HepG2 (cell line): ENCODE measurements around the gene CAMK2A. TPM values are rescaled to one million over a fixed set of nuclear protein-coding genes. Genes with fewer than 3 reads are reported as not detected.

Experiments
- ATAC-seq: fragments of 200-7000 bp; cut with Tn5 transposase; 3 replicates; pipeline ENCODE4 v1.9.1; 2020; ENCODE audit warnings: mild to moderate bottlenecking, moderate library complexity
- BruUV-seq: library from RNA; stranded (reverse); fragments of 400-500 nt; replicated peaks from 2 replicates; lab custom pipeline; 2021; lab: Mats Ljungman, UMichigan
- CTCF ChIA-PET: fragments of 300-600 bp; formaldehyde crosslinking; extraction: SDS; loops from one replicate; lab custom pipeline; 2021; ENCODE audit warnings: low total read pairs, inconsistent platforms, low intra/inter-chr PET ratio; lab: Yijun Ruan, JAX
- POLR2A ChIA-PET: fragments of 350-600 bp; sonication (Branson Sonifier 250); formaldehyde crosslinking; loops from one replicate; lab custom pipeline; 2020; ENCODE audit warnings: antibody characterized with exemption, inconsistent platforms; lab: Yijun Ruan, JAX
- DNase-seq: peaks from one replicate; pipeline ENCODE4 v3.0.0-alpha.2; 2015; ENCODE audit warnings: low spot score
- FAIRE-seq: peaks from 3 replicates; lab custom pipeline; 2011; peaks lifted over from hg19 to GRCh38; lab: Jason Lieb, UNC
- H2AFZ ChIP-seq: one replicate; pipeline ENCODE4 v1.6.1; 2011; ENCODE audit warnings: low read length, inconsistent platforms
- H3K27ac ChIP-seq: fragments of 300-600 bp; 3 replicates; pipeline ENCODE4 v1.8.0; 2011; ENCODE audit warnings: mixed run types, mild to moderate bottlenecking, mixed read lengths, low read length, inconsistent platforms; ENCODE audit not compliant: insufficient read depth; ENCODE audit errors: extremely low read length
- H3K27me3 ChIP-seq, 2 experiments: fragments of 200-600 bp in 1 of 2; 2 replicates in 1 of 2; 3 replicates in 1 of 2; pipeline versions ENCODE4 v1.6.0 to v1.8.0; 2011; ENCODE audit warnings: low read length in 2 of 2, mild to moderate bottlenecking in 2 of 2, moderate library complexity in 2 of 2, inconsistent platforms in 1 of 2; ENCODE audit not compliant: insufficient read depth in 2 of 2, control insufficient read depth in 1 of 2
- H3K36me3 ChIP-seq, 2 experiments: fragments of 200-600 bp in 1 of 2; replicated peaks in 1 of 2; 2 replicates in 1 of 2; 3 replicates in 1 of 2; pipeline versions ENCODE4 v1.5.1 to v1.8.0; 2011; ENCODE audit warnings: low read length in 2 of 2, inconsistent platforms in 1 of 2; ENCODE audit not compliant: insufficient read depth in 2 of 2, control insufficient read depth in 1 of 2
- H3K4me1 ChIP-seq: 2 replicates; pipeline ENCODE4 v1.5.1; 2012; ENCODE audit warnings: low read length, inconsistent platforms; ENCODE audit not compliant: insufficient read depth
- H3K4me2 ChIP-seq: 2 replicates; pipeline ENCODE4 v1.6.0; 2011; ENCODE audit warnings: low read depth, low read length, inconsistent platforms
- H3K4me3 ChIP-seq, 3 experiments: fragments of 200-600 bp in 1 of 3; sonication (generic), shearing (Covaris generic) in 1 of 3; replicated peaks in 1 of 3; 2 replicates each; pipeline ENCODE4 v1.5.1; 2011 to 2016; ENCODE audit warnings: low read length in 3 of 3, inconsistent platforms in 2 of 3, low read depth in 2 of 3, mild to moderate bottlenecking in 2 of 3, control low read depth in 1 of 3, mixed read lengths in 1 of 3; ENCODE audit not compliant: insufficient read depth in 1 of 3
- H3K79me2 ChIP-seq: one replicate; pipeline ENCODE4 v1.6.1; 2011; ENCODE audit warnings: low read length, inconsistent platforms; ENCODE audit not compliant: insufficient read depth
- H3K9ac ChIP-seq: 2 replicates; pipeline ENCODE4 v1.6.0; 2011; ENCODE audit warnings: mild to moderate bottlenecking, low read depth, low read length, inconsistent platforms; ENCODE audit not compliant: insufficient read depth
- H3K9me3 ChIP-seq: 2 replicates; pipeline ENCODE4 v1.5.1; 2012; ENCODE audit warnings: mild to moderate bottlenecking, low read length
- H4K20me1 ChIP-seq: 2 replicates; pipeline ENCODE4 v1.6.0; 2011; ENCODE audit warnings: inconsistent platforms, mild to moderate bottlenecking, low read length, moderate library complexity; ENCODE audit not compliant: insufficient read depth
- DR1 ChIP-seq: sonication (generic); formaldehyde crosslinking; IDR thresholded peaks from 2 replicates; pipeline ENCODE4 v1.8.0; 2021; ENCODE audit warnings: mild to moderate bottlenecking, missing genetic modification reagents, inconsistent platforms
- FOXK1 ChIP-seq: sonication (generic); formaldehyde crosslinking; IDR thresholded peaks from 2 replicates; pipeline ENCODE4 v1.4.0; 2020; ENCODE audit warnings: low read depth, missing genetic modification reagents, borderline replicate concordance
- PRMT3 ChIP-seq: sonication (generic); formaldehyde crosslinking; IDR thresholded peaks from 2 replicates; pipeline ENCODE4 v1.8.1; 2022; ENCODE audit warnings: low read depth, mild to moderate bottlenecking, moderate library complexity, missing genetic modification reagents, borderline replicate concordance
- SRSF1 ChIP-seq: fragments of 200-400 bp; formaldehyde crosslinking; optimal IDR thresholded peaks from 2 replicates; pipeline ENCODE3; 2017; ENCODE audit warnings: mild to moderate bottlenecking, low read depth, low read length, moderate library complexity
- STAT5B ChIP-seq: sonication (generic); formaldehyde crosslinking; IDR thresholded peaks from 2 replicates; pipeline ENCODE4 v1.4.0; 2020; ENCODE audit warnings: missing genetic modification reagents
- ZNF629 ChIP-seq: sonication (generic); formaldehyde crosslinking; conservative IDR thresholded peaks from 2 replicates; pipeline ENCODE4 v1.5.0; 2020; ENCODE audit warnings: missing genetic modification reagents
- WGBS: methylation state at CpG from one replicate; pipeline ENCODE4 v1.1.6; 2017; ENCODE audit warnings: low lambda C conversion rate; 5-methylcytosine and 5-hydroxymethylcytosine counted together
- in situ Hi-C: cut with HindIII; loops from 2 replicates; pipeline ENCODE4 v1.10.0; 2017; ENCODE audit warnings: low pct_unique_long_range_greater_than_20kb; ENCODE audit not compliant: extremely low pct_ligation_motif_present
- intact Hi-C: fragments of 100-400 bp; cut with micrococcal nuclease; formaldehyde crosslinking; loops from one replicate; pipeline ENCODE4 v1.10.0; 2022; ENCODE audit not compliant: unreplicated experiment
- polyA plus RNA-seq, 8 experiments: library from polyadenylated mRNA; depleted of rRNA in 3 of 8; stranded (reverse) in 7 of 8; unstranded in 1 of 8; fragments of >200 nt; fragmentation: Illumina TruSeq in 4 of 8; extraction: Trizol in 4 of 8; gene quantifications; 2 replicates each; pipeline versions ENCODE4 v1.2.1 to v1.2.3, GENCODE V29; 2011 to 2016; ENCODE audit warnings: low read depth in 4 of 8, missing spikeins in 1 of 8, mixed read lengths in 1 of 8; ENCODE audit not compliant: insufficient read depth in 1 of 8
- total RNA-seq, 5 experiments: library from RNA; depleted of rRNA; stranded (reverse); fragments of >200 nt; fragmentation: Illumina TruSeq; extraction: Trizol; gene quantifications; 2 replicates each; pipeline ENCODE4 v1.2.3, GENCODE V29; 2016; ENCODE audit warnings: low read depth in 1 of 5
- TF ChIP-seq, protein P1 (sequence below): sonication (generic); formaldehyde crosslinking; IDR thresholded peaks from 2 replicates; pipeline ENCODE4 v1.5.0; 2020; ENCODE audit warnings: missing genetic modification reagents, mild to moderate bottlenecking, borderline replicate concordance
- TF ChIP-seq, protein P2 (sequence below): IDR thresholded peaks from 2 replicates; pipeline ENCODE4 v1.6.1; 2016; ENCODE audit warnings: mild to moderate bottlenecking
- TF ChIP-seq, protein P3 (sequence below): sonication (generic); formaldehyde crosslinking; IDR thresholded peaks from 2 replicates; pipeline ENCODE4 v1.4.0; 2020; ENCODE audit warnings: missing genetic modification reagents, borderline replicate concordance
- TF ChIP-seq, protein P4 (sequence below): sonication (generic); formaldehyde crosslinking; IDR thresholded peaks from 2 replicates; pipeline ENCODE4 v1.8.0; 2022; ENCODE audit warnings: missing genetic modification reagents, low read depth, mild to moderate bottlenecking, borderline replicate concordance

The CAMK2A gene
- total and polyA plus RNA-seq, 2 of the 13 experiments (the other 11 are each of a cell fraction or from before 2014, with no cell fraction given): 0.11 TPM; not detected in 1

DNA sequence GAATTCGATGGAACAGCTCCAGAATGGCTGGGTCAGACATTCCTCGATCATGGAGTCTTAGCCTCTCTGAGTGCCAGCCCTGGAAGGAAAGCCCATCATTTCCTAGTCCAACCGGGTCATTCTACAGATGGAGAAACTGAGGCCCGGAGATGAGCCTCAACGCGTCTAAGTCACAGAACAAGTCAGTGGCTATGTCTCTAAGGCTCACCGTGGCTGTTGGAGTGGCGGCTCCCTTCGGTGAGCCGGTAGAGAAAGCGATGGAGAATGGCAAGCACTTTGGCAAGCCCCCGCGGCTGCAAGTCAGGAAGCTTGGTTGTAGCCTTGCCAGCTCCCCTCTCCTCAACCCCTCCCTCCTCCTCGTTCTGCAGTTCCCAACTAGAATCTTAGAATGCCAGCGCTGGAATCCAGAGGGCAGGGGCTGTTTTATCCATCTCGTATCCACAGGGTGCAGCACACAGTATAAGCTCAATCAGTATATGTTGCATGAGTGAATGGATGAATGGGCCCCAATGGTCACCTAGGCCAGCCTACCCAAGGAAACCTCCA is 13.6 kb upstream of the CAMK2A start:
- ATAC-seq: no peak
- TF ChIP-seq, protein P1, sequence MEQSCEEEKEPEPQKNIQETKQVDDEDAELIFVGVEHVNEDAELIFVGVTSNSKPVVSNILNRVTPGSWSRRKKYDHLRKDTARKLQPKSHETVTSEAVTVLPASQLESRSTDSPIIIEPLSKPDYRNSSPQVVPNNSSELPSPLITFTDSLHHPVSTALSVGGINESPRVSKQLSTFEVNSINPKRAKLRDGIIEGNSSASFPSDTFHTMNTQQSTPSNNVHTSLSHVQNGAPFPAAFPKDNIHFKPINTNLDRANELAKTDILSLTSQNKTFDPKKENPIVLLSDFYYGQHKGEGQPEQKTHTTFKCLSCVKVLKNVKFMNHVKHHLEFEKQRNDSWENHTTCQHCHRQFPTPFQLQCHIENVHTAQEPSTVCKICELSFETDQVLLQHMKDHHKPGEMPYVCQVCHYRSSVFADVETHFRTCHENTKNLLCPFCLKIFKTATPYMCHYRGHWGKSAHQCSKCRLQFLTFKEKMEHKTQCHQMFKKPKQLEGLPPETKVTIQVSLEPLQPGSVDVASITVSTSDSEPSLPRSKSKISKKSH: 0 out of 2 replicates have a peak, but pooled peaks have one; percentile 4
- TF ChIP-seq STAT5B (CRISPR knock-in tag) (no peak), ZNF629 (CRISPR knock-in tag) (peak; percentile 88), SRSF1 (no peak), PRMT3 (CRISPR knock-in tag) (0 out of 2 replicates have a peak, but pooled peaks have one; percentile 32), FOXK1 (CRISPR knock-in tag) (no peak), DR1 (CRISPR knock-in tag) (peak; percentile 17; the same call in 1 of the 2 replicates)
- TF ChIP-seq, protein P2, sequence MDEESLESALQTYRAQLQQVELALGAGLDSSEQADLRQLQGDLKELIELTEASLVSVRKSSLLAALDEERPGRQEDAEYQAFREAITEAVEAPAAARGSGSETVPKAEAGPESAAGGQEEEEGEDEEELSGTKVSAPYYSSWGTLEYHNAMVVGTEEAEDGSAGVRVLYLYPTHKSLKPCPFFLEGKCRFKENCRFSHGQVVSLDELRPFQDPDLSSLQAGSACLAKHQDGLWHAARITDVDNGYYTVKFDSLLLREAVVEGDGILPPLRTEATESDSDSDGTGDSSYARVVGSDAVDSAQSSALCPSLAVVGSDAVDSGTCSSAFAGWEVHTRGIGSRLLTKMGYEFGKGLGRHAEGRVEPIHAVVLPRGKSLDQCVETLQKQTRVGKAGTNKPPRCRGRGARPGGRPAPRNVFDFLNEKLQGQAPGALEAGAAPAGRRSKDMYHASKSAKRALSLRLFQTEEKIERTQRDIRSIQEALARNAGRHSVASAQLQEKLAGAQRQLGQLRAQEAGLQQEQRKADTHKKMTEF: no peak
- TF ChIP-seq, protein P3, sequence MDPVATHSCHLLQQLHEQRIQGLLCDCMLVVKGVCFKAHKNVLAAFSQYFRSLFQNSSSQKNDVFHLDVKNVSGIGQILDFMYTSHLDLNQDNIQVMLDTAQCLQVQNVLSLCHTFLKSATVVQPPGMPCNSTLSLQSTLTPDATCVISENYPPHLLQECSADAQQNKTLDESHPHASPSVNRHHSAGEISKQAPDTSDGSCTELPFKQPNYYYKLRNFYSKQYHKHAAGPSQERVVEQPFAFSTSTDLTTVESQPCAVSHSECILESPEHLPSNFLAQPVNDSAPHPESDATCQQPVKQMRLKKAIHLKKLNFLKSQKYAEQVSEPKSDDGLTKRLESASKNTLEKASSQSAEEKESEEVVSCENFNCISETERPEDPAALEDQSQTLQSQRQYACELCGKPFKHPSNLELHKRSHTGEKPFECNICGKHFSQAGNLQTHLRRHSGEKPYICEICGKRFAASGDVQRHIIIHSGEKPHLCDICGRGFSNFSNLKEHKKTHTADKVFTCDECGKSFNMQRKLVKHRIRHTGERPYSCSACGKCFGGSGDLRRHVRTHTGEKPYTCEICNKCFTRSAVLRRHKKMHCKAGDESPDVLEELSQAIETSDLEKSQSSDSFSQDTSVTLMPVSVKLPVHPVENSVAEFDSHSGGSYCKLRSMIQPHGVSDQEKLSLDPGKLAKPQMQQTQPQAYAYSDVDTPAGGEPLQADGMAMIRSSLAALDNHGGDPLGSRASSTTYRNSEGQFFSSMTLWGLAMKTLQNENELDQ (CRISPR knock-in tag): no peak
- TF ChIP-seq, protein P4, sequence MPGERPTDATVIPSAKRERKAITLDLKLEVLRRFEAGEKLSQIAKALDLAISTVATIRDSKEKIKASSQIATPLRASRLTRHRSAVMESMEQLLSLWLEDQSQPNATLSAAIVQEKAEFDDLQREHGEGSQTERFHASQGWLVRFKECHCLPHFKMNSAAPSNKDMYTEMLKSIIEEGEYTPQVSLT (CRISPR knock-in tag): no peak
- TF ChIP-seq, all 625 proteins: peak for 4
- Histone ChIP-seq H3K27ac (no peak overlapping the region), H3K4me3 (peak overlapping the region in 2 of 3 experiments; percentile 66 to 78; a peak in 3 of 6 replicates), H3K9me3 (no peaks in the 10 kb centered on the region), H4K20me1 (no peaks in the 10 kb centered on the region), H3K36me3 (no peaks in the 10 kb centered on the region; a peak in 1 of 5 replicates), H2AFZ (no peak overlapping the region), H3K79me2 (peaks cover 13% of the 10 kb centered on the region), H3K9ac (no peak overlapping the region; the same call in 1 of the 2 replicates), H3K27me3 (no peaks in the 10 kb centered on the region), H3K4me1 (peaks cover 85% of the 10 kb centered on the region), H3K4me2 (peak overlapping the region; percentile 81)
- FAIRE-seq (peak; percentile 40), DNase-seq (no peak)
- ChIA-PET CTCF (interaction anchor here (1.2 to 2.2 kb wide), 2 partner anchors 14 to 47 kb away, joined by 3 to 13 read pairs; no protein-coding TSS in a partner anchor), POLR2A (interaction anchor here (0.8 to 2.1 kb wide), 4 partner anchors 14 to 110 kb away, joined by 3 to 7 read pairs (median 3); partner anchors contain the start of gene CD74)
- BruUV-seq: no TSS peak
- in situ Hi-C loops: no loop called here
- intact Hi-C loops: loop anchor here (2.0 kb wide), 1 partner anchor 14 kb away; no protein-coding TSS in a partner anchor
- WGBS: 78% methylated on average over 14 of the region's 16 CpGs
